Smooth muscle cell (in vitro differentiated cells): ENCODE measurements around the gene MAPKAPK3. TPM values are rescaled to one million over a fixed set of nuclear protein-coding genes. Genes with fewer than 3 reads are reported as not detected.

ENCODE experiments used
- DNase-seq: peaks from one replicate; lab custom pipeline; 2025; ENCODE audit not compliant: unreplicated experiment; lab: John Stamatoyannopoulos, UW
- H2AFZ ChIP-seq: fragments of 200-600 bp; sonication (generic); 2 replicates; pipeline ENCODE4 v1.6.0; 2016; ENCODE audit warnings: antibody characterized with exemption, low read depth, mild to moderate bottlenecking
- H3F3A ChIP-seq: fragments of 200-600 bp; sonication (generic); 2 replicates; pipeline ENCODE4 v1.6.0; 2017; ENCODE audit warnings: antibody characterized with exemption, low read depth
- H3K27ac ChIP-seq: fragments of 200-600 bp; sonication (generic); 2 replicates; pipeline ENCODE4 v1.5.1; 2016; ENCODE audit warnings: low read depth, mild to moderate bottlenecking
- H3K27me3 ChIP-seq: fragments of 200-600 bp; sonication (generic); 2 replicates; pipeline ENCODE4 v1.6.1; 2016; ENCODE audit warnings: low read depth, mild to moderate bottlenecking
- H3K36me3 ChIP-seq: fragments of 200-600 bp; sonication (generic); 2 replicates; pipeline ENCODE4 v1.5.1; 2016; ENCODE audit warnings: low read depth
- H3K4me1 ChIP-seq: fragments of 200-600 bp; sonication (generic); 2 replicates; pipeline ENCODE4 v1.5.1; 2016; ENCODE audit warnings: low read depth
- H3K4me2 ChIP-seq: fragments of 200-600 bp; sonication (generic); 2 replicates; pipeline ENCODE4 v1.6.0; 2016; ENCODE audit warnings: mild to moderate bottlenecking
- H3K4me3 ChIP-seq: fragments of 200-600 bp; sonication (generic); 2 replicates; pipeline ENCODE4 v1.5.1; 2016; ENCODE audit warnings: mild to moderate bottlenecking
- H3K79me2 ChIP-seq: fragments of 200-600 bp; sonication (generic); 2 replicates; pipeline ENCODE4 v1.6.0; 2016; ENCODE audit warnings: low read depth, mild to moderate bottlenecking
- H3K9ac ChIP-seq: fragments of 200-600 bp; sonication (generic); 2 replicates; pipeline ENCODE4 v1.6.0; 2016; ENCODE audit warnings: low read depth
- H3K9me3 ChIP-seq: fragments of 200-600 bp; sonication (generic); replicated peaks from 2 replicates; pipeline ENCODE4 v1.5.1; 2016; ENCODE audit warnings: low read depth
- H4K20me1 ChIP-seq: fragments of 200-600 bp; sonication (generic); 2 replicates; pipeline ENCODE4 v1.6.0; 2016; ENCODE audit warnings: low read depth
- WGBS: methylation state at CpG from one replicate; pipeline ENCODE4 v1.1.7; 2016; ENCODE audit warnings: low lambda C conversion rate; 5-methylcytosine and 5-hydroxymethylcytosine counted together
- polyA plus RNA-seq: library from polyadenylated mRNA; unstranded; fragments of >200 nt; fragmentation: Nextera tagmentation; extraction: Ambion mirVana; gene quantifications from 2 replicates; pipeline ENCODE4 v1.2.1, GENCODE V29; 2016
- total RNA-seq: library from RNA; depleted of rRNA; stranded (reverse); fragments of >200 nt; gene quantifications from 2 replicates; pipeline ENCODE4 v1.2.3, GENCODE V29; 2014
- TF ChIP-seq, protein P1 (sequence below): fragments of 200-600 bp; sonication (generic); IDR thresholded peaks from 2 replicates; pipeline ENCODE4 v1.5.1; 2017; ENCODE audit warnings: borderline replicate concordance, mild to moderate bottlenecking, antibody characterized with exemption; ENCODE audit not compliant: insufficient read depth, poor library complexity, severe bottlenecking

The MAPKAPK3 gene
- total and polyA plus RNA-seq, 2 experiments from 2014 or later = 17.1 to 18.7 TPM

DNA sequence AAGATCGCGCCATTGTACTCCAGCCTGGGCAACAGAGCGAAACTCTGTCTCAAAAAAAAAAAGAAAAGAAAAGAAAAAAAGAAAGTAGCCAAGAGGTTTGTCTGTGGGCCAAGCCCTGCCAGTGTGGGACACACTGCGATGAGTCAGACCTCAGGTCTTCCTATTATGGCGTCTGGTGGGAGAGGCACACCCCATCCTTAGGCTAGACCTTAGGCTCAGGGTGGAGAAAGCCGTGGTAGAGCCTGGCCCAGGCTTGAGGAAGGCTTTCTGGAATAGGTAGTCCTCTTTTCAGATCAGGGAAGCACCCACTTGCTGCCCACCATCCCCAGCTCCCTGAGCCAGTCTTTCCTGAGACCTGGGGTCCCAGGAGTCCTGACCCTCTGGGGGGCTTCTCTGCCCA lies 41.6 kb upstream of the MAPKAPK3 start:
- WGBS = 83% methylated on average over 6 of the region's 6 CpGs
- no peak overlapping the region for H2AFZ ChIP-seq
- no peak for DNase-seq
- no peaks in the 10 kb centered on the region for H4K20me1 ChIP-seq
- no peak overlapping the region for H3K27ac ChIP-seq
- H3K27me3 ChIP-seq = no peaks in the 10 kb centered on the region
- H3F3A ChIP-seq = no peaks in the 10 kb centered on the region
- H3K36me3 ChIP-seq = no peaks in the 10 kb centered on the region
- no peak overlapping the region for H3K4me3 ChIP-seq
- no peaks in the 10 kb centered on the region for H3K4me1 ChIP-seq
- no peak overlapping the region for H3K9ac ChIP-seq
- TF ChIP-seq, protein P1, sequence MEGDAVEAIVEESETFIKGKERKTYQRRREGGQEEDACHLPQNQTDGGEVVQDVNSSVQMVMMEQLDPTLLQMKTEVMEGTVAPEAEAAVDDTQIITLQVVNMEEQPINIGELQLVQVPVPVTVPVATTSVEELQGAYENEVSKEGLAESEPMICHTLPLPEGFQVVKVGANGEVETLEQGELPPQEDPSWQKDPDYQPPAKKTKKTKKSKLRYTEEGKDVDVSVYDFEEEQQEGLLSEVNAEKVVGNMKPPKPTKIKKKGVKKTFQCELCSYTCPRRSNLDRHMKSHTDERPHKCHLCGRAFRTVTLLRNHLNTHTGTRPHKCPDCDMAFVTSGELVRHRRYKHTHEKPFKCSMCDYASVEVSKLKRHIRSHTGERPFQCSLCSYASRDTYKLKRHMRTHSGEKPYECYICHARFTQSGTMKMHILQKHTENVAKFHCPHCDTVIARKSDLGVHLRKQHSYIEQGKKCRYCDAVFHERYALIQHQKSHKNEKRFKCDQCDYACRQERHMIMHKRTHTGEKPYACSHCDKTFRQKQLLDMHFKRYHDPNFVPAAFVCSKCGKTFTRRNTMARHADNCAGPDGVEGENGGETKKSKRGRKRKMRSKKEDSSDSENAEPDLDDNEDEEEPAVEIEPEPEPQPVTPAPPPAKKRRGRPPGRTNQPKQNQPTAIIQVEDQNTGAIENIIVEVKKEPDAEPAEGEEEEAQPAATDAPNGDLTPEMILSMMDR = no peak
- H3K79me2 ChIP-seq = no peaks in the 10 kb centered on the region
- H3K9me3 ChIP-seq = no peaks in the 10 kb centered on the region
- no peak overlapping the region for H3K4me2 ChIP-seq

GRCh38 chr3:50577348-50577747 lies 39.6 kb upstream of the MAPKAPK3 start:
- Histone ChIP-seq H4K20me1 (no peaks in the 10 kb centered on the region), H3K9me3 (no peaks in the 10 kb centered on the region), H3K4me2 (no peak overlapping the region), H2AFZ (no peak overlapping the region), H3K36me3 (no peaks in the 10 kb centered on the region), H3F3A (no peaks in the 10 kb centered on the region), H3K9ac (no peak overlapping the region), H3K27me3 (no peaks in the 10 kb centered on the region), H3K4me1 (no peaks in the 10 kb centered on the region), H3K79me2 (no peaks in the 10 kb centered on the region), H3K27ac (no peak overlapping the region), H3K4me3 (no peak overlapping the region)
- DNase-seq = no peak
- 97% methylated on average over 2 of the region's 2 CpGs for WGBS
- TF ChIP-seq, protein P1 = no peak

- H3K79me2 ChIP-seq = no peaks in the 10 kb centered on the region
- H3F3A ChIP-seq = no peaks in the 10 kb centered on the region
- DNase-seq = no peak
- TF ChIP-seq, protein P1 = no peak
- H3K27ac ChIP-seq = no peak overlapping the region
- H3K9ac ChIP-seq = no peak overlapping the region
- H3K4me1 ChIP-seq = no peaks in the 10 kb centered on the region
- H2AFZ ChIP-seq = no peak overlapping the region
- H3K36me3 ChIP-seq = no peaks in the 10 kb centered on the region
- 93% methylated on average over 9 of the region's 9 CpGs for WGBS
- no peaks in the 10 kb centered on the region for H3K9me3 ChIP-seq
- H3K4me3 ChIP-seq = no peak overlapping the region
- H3K4me2 ChIP-seq = no peak overlapping the region
- no peaks in the 10 kb centered on the region for H4K20me1 ChIP-seq
- no peaks in the 10 kb centered on the region for H3K27me3 ChIP-seq
These were observed 36.1 kb upstream of the MAPKAPK3 start for GRCh38 chr3:50580683-50581458.

- no peak overlapping the region for H2AFZ ChIP-seq
- no peak overlapping the region for H3K4me2 ChIP-seq
- no peak overlapping the region for H3K27ac ChIP-seq
- H3K4me3 ChIP-seq = no peak overlapping the region
- H3K4me1 ChIP-seq = no peaks in the 10 kb centered on the region
- no peaks in the 10 kb centered on the region for H3K27me3 ChIP-seq
- no peaks in the 10 kb centered on the region for H3K36me3 ChIP-seq
- TF ChIP-seq, protein P1 = no peak
- H4K20me1 ChIP-seq = no peaks in the 10 kb centered on the region
- H3K79me2 ChIP-seq = no peaks in the 10 kb centered on the region
- 97% methylated on average over 2 of the region's 2 CpGs for WGBS
- H3K9ac ChIP-seq = no peak overlapping the region
- no peaks in the 10 kb centered on the region for H3K9me3 ChIP-seq
- DNase-seq = no peak
- H3F3A ChIP-seq = no peaks in the 10 kb centered on the region
These were observed 35.5 kb upstream of the MAPKAPK3 start for GRCh38 chr3:50581459-50581842.
